Stomach (tissue), 9 donors: ENCODE results near the gene SCRT2. TPM values are rescaled to one million over a fixed set of nuclear protein-coding genes. Genes with fewer than 3 reads are reported as not detected.

ENCODE experiments used
- DNase-seq, 2 donors: peaks; one replicate each; pipeline versions ENCODE4 v3.0.0 to v3.0.0-alpha.2; 2013 to 2019
- H3K27ac ChIP-seq, 5 donors: fragments of 200-600 bp in 4 of 5; sonication (generic) in 4 of 5; one replicate each; pipeline ENCODE4 v1.5.1; 2013 to 2019; ENCODE audit warnings: mild to moderate bottlenecking in 1 of 5, moderate library complexity in 1 of 5
- H3K27me3 ChIP-seq, 3 donors: fragments of 200-600 bp; sonication (generic); one replicate each; pipeline ENCODE4 v1.5.1; 2017 to 2019; ENCODE audit warnings: mixed run types in 1 of 3
- H3K36me3 ChIP-seq, 4 donors: fragments of 200-600 bp; sonication (generic); 1 replicate in 3 of 4; 2 replicates in 1 of 4; pipeline ENCODE4 v1.5.1; 2016 to 2019
- H3K4me1 ChIP-seq, 4 donors: fragments of 200-600 bp; sonication (generic); one replicate each; pipeline ENCODE4 v1.5.1; 2016 to 2019
- H3K4me3 ChIP-seq, 4 donors: fragments of 200-600 bp; sonication (generic) in 3 of 4; one replicate each; pipeline ENCODE4 v1.5.1; 2016 to 2019; ENCODE audit warnings: mild to moderate bottlenecking in 1 of 4
- H3K9me3 ChIP-seq, 4 donors: fragments of 200-600 bp; sonication (generic); one replicate each; pipeline ENCODE4 v1.5.1; 2016 to 2019
- EP300 ChIP-seq: sonication (generic); formaldehyde crosslinking; IDR thresholded peaks from one replicate; pipeline ENCODE4 v1.6.1; 2017; ENCODE audit warnings: antibody characterized with exemption
- POLR2A ChIP-seq, 4 donors: fragments of 450-650 bp; IDR thresholded peaks; one replicate each; pipeline ENCODE4 v1.6.1; 2016; ENCODE audit warnings: antibody characterized with exemption in 4 of 4, control low read depth in 2 of 4, mild to moderate bottlenecking in 1 of 4, moderate library complexity in 1 of 4
- POLR2AphosphoS5 ChIP-seq, 3 donors: sonication (generic); formaldehyde crosslinking; IDR thresholded peaks; one replicate each; pipeline ENCODE4 v1.6.1; 2016; ENCODE audit warnings: antibody characterized with exemption in 3 of 3
- WGBS, 5 donors: extraction: QIAGEN DNeasy Blood & Tissue Kit in 3 of 5; methylation state at CpG; one replicate each; pipeline versions ENCODE4 v1.1.5 to v1.1.7; 2013 to 2018; 5-methylcytosine and 5-hydroxymethylcytosine counted together
- intact Hi-C: fragments of 100-400 bp; cut with DNase I; formaldehyde crosslinking; loops from one replicate; pipeline ENCODE4 v1.15.1; 2023; ENCODE audit warnings: low total_unique reads
- polyA plus RNA-seq, 3 donors: library from polyadenylated mRNA; stranded (reverse); fragments of 200-250 nt; gene quantifications; one replicate each; pipeline ENCODE4 v1.2.3, GENCODE V29; 2013
- total RNA-seq, 5 donors: library from RNA; depleted of rRNA; stranded (reverse); fragments of >200 nt; gene quantifications; one replicate each; pipeline versions ENCODE4 v1.1.0 to v1.2.3, GENCODE V29; 2014 to 2016
- TF ChIP-seq, protein P1 (sequence below), 7 experiments: fragments of 450-650 bp in 4 of 7; fragments of 200-600 bp in 3 of 7; sonication (generic) in 3 of 7; IDR thresholded peaks; one replicate each; pipeline ENCODE4 v1.5.1; 2016 to 2019; ENCODE audit warnings: antibody characterized with exemption in 7 of 7, control low read depth in 2 of 7, mild to moderate bottlenecking in 1 of 7
- donor health status: healthy with polysubstance abuse.
- donor health status: Bipolar disorder and iron deficiency.
- donor health status: healthy.

SCRT2 gene
- total and polyA plus RNA-seq, 8 donors = not detected

DNA sequence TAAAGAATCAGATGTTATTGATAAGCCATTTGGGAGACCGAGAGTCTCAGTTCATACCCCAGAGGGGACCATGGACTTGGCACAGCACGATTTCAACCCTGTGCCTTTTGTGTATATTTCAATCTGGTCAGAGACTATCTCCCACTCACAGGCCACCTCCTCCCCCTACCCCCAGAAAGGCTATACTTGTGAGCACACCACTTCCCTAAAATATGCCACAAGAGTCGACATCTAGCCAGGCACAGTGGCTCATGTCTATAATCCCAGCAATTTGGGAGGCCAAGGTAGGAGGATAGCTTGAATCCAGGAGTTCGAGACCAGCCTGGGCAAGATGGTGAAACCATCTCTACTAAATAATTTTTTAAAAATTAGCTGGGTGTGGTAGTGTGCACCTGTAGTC lies 51.9 kb downstream of the SCRT2 start:
- WGBS, 5 donors = 60 to 70% (median 65%) methylated on average over 4 of the region's 4 CpGs
- intact Hi-C loops = no loop called here
- peaks cover 0 to 48% (median 7%) of the 10 kb centered on the region in 3 donors for H3K27me3 ChIP-seq
- no peaks in the 10 kb centered on the region for H3K4me1 ChIP-seq
- no peak overlapping the region for H3K4me3 ChIP-seq
- TF ChIP-seq POLR2AphosphoS5 (IDR thresholded peaks at IDR 0.05) (no peak), POLR2A (IDR thresholded peaks at IDR 0.05) (no peak), EP300 (no peak)
- TF ChIP-seq, protein P1, sequence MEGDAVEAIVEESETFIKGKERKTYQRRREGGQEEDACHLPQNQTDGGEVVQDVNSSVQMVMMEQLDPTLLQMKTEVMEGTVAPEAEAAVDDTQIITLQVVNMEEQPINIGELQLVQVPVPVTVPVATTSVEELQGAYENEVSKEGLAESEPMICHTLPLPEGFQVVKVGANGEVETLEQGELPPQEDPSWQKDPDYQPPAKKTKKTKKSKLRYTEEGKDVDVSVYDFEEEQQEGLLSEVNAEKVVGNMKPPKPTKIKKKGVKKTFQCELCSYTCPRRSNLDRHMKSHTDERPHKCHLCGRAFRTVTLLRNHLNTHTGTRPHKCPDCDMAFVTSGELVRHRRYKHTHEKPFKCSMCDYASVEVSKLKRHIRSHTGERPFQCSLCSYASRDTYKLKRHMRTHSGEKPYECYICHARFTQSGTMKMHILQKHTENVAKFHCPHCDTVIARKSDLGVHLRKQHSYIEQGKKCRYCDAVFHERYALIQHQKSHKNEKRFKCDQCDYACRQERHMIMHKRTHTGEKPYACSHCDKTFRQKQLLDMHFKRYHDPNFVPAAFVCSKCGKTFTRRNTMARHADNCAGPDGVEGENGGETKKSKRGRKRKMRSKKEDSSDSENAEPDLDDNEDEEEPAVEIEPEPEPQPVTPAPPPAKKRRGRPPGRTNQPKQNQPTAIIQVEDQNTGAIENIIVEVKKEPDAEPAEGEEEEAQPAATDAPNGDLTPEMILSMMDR (IDR thresholded peaks at IDR 0.05) = no peak
- no peaks in the 10 kb centered on the region for H3K36me3 ChIP-seq
- no peak for DNase-seq
- H3K9me3 ChIP-seq = peaks cover 0 to 1% (median under 1%) of the 10 kb centered on the region in 4 donors
- H3K27ac ChIP-seq = no peak overlapping the region

DNA sequence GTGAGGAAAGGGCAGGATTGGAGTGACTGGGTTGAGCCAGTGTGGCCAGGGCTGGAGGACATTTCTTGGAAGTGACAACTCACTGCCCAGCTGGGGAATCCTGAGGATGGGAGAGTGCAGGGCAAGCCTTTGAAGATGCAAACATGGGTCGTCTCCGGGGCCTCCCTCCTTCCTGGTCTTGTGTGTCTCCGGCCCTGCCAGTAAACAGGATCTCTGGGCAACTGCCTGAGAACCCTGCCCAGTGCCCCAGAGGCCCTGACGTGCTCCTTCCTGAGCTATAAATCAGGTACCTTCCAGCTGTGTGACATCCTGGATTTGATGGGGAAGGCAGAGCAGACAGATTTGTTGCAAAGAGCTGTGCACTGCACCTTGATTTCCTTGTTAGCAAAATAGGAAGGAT lies 52.6 kb downstream of the SCRT2 start:
- Histone ChIP-seq H3K27ac (no peak overlapping the region), H3K9me3 (peaks cover 0 to 8% (median 7%) of the 10 kb centered on the region in 4 donors), H3K4me1 (no peaks in the 10 kb centered on the region), H3K4me3 (no peak overlapping the region), H3K27me3 (peaks cover 0 to 55% (median 7%) of the 10 kb centered on the region in 3 donors), H3K36me3 (no peaks in the 10 kb centered on the region)
- intact Hi-C loops = no loop called here
- 9 to 14% (median 12%) methylated on average over 4 of the region's 4 CpGs for WGBS, 5 donors
- DNase-seq = no peak
- TF ChIP-seq POLR2A (IDR thresholded peaks at IDR 0.05) = no peak
- TF ChIP-seq EP300 = no peak
- TF ChIP-seq POLR2AphosphoS5 (IDR thresholded peaks at IDR 0.05) = no peak
- TF ChIP-seq, protein P1 (IDR thresholded peaks at IDR 0.05) = no peak

DNA sequence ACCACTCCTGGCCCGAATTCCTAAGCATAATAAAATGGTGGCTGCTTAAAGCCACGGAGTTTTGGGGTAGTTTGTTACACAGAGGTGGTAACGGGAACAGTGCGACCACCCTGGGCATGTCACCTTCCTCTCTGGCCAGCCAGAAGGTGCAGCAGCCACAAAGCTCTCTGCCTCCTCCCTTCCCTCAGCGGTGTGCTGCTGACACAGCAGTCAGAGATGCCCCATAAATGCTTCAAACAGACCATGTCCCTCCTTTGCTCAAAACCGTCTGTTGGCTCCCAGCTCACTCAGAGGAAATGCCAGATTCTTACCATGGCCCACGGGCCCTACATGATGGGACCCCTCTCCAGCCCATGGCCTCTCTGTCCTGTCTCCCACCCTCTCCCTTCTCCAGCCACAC lies 53.4 kb downstream of the SCRT2 start:
- DNase-seq = no peak
- peaks cover 0 to 64% (median 7%) of the 10 kb centered on the region in 3 donors for H3K27me3 ChIP-seq
- TF ChIP-seq, protein P1 (IDR thresholded peaks at IDR 0.05) = no peak
- TF ChIP-seq EP300 = no peak
- TF ChIP-seq POLR2A (IDR thresholded peaks at IDR 0.05) = no peak
- TF ChIP-seq POLR2AphosphoS5 (IDR thresholded peaks at IDR 0.05) = no peak
- H3K4me3 ChIP-seq = no peak overlapping the region
- no peaks in the 10 kb centered on the region for H3K36me3 ChIP-seq
- WGBS, 5 donors = 62 to 77% (median 68%) methylated on average over 7 of the region's 7 CpGs
- H3K4me1 ChIP-seq = no peaks in the 10 kb centered on the region
- no peak overlapping the region for H3K27ac ChIP-seq
- peaks cover 0 to 15% (median 13%) of the 10 kb centered on the region in 4 donors for H3K9me3 ChIP-seq
- intact Hi-C loops = no loop called here

DNA sequence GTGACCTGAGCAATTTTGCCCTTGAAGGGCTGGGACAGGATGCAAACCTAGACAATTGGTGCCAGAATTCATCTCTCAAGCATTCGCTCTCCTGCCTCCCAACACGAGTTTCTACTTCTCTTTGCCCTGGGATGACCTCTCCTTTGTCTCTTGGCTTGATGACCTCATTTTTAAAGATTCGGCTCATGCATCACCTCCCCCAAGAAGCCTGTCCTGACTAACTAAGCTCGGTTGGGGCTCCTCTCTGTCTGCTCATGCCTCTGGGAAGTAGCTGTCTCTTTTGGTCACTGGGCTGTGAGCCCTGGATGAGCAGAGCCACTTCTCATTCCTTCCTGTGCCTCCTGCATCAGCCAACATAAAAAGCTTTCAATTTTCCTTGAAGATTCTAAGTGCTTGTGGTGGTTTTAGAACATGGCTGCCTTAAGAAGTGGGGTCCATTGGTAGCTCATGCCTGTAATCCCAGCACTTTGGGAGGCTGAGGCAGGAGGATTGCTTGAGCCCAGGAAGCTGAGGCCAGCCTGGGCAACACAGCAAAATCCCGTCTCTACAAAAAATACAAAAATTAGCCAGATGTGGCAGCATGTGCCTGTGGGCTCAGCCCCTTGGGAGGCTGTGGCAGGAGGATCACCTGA lies 54.4 kb downstream of the SCRT2 start:
- H3K27ac ChIP-seq = no peak overlapping the region
- no peak for DNase-seq
- H3K27me3 ChIP-seq = peaks cover 0 to 73% (median 7%) of the 10 kb centered on the region in 3 donors
- TF ChIP-seq POLR2A (IDR thresholded peaks at IDR 0.05) (no peak), POLR2AphosphoS5 (IDR thresholded peaks at IDR 0.05) (no peak), EP300 (no peak)
- TF ChIP-seq, protein P1 (IDR thresholded peaks at IDR 0.05) = no peak
- H3K36me3 ChIP-seq = no peaks in the 10 kb centered on the region
- intact Hi-C loops = no loop called here
- H3K4me1 ChIP-seq = no peaks in the 10 kb centered on the region
- H3K4me3 ChIP-seq = no peak overlapping the region
- peaks cover 0 to 15% (median 13%) of the 10 kb centered on the region in 4 donors for H3K9me3 ChIP-seq
- 34 to 52% (median 44%) methylated on average over 5 of the region's 5 CpGs for WGBS, 5 donors
